Activated CD8-positive, alpha-beta memory T cell treated with anti-CD3 and anti-CD28 coated beads, Interleukin-2, amount 50 U/mL, for 24 hours (primary cell): ENCODE results near the gene SNX25.

ENCODE experiments used
- DNase-seq: peaks from one replicate; pipeline ENCODE4 v3.0.0-alpha.2; 2020; ENCODE audit errors: extremely low read depth

Gene SNX25

DNA sequence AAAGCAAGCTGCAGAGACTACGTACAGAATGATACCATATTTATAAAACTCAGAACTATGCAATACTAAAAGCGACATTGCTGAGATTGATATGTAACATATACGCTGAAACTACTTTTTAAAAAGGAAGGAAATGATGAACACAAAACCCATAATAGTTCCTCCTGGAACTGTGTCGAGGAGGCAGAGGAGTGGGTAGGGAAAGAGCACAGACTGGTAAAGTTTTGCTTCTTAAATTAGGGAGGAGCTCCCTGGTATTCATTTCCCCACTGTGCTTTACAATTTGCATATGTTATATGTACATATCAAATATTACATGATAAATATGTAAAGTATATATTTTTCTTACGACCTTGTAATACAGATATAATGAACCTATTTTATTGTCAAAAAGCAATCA is 202.5 kb downstream of the SNX25 start:
- DNase-seq = no peak

- no peak for DNase-seq
Measured at GRCh38 chr4:185412412-185412811, 203.0 kb downstream of the SNX25 start.
